ENCODE results near the gene CFLAR. TPM values are rescaled to one million over a fixed set of nuclear protein-coding genes. Genes with fewer than 3 reads are reported as not detected.
A peak's percentile ranks its signal among the peaks of the same experiment; 100 is the strongest.
"Not testable (repeated sequence)": the region's sequence is repeated elsewhere in the genome, so short reads cannot be mapped to it uniquely, and the experiment has no call there.

Gene CFLAR
- total RNA-seq, 1 donor from 2014 or later = 115 TPM

DNA sequence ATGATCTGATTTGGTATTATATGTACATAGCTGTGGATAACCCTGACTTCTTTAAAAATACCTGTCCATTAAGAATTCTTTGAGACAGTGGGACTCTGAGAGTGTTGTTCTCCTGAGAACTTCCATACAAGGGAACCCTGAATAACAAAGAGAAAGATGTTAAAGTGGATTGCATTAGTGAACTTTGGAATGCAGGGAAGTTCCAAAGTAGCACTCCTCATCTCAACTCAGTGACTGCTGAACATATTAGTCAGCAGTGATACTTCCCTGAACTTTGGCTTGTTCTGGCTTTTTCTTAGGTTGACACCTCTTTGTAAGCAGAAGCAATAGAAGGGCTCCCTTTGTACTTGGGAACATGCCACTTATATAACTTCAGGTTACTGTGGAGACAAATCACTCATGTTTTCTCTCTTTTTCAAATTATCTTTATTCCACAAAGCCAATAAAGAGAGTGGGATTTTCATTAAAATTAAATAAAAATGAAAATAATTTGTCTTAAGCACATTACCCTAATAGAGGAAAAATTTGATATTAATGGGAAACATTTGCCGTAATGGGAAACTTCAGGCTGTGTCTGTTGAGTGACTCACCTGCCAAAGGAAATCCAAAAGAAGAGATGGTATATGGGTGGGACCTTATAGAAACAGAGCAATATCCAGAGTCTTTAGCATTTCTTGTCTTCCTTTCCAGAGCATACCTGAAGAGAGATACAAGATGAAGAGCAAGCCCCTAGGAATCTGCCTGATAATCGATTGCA, 33.3 kb downstream of the CFLAR start:
- no peak for DNase-seq

GRCh38 chr2:201149821-201150165, 33.8 kb downstream of the CFLAR start:
- not testable (repeated sequence) for DNase-seq

GRCh38 chr2:201150454-201151020, 34.6 kb downstream of the CFLAR start:
- no peak for DNase-seq

DNA sequence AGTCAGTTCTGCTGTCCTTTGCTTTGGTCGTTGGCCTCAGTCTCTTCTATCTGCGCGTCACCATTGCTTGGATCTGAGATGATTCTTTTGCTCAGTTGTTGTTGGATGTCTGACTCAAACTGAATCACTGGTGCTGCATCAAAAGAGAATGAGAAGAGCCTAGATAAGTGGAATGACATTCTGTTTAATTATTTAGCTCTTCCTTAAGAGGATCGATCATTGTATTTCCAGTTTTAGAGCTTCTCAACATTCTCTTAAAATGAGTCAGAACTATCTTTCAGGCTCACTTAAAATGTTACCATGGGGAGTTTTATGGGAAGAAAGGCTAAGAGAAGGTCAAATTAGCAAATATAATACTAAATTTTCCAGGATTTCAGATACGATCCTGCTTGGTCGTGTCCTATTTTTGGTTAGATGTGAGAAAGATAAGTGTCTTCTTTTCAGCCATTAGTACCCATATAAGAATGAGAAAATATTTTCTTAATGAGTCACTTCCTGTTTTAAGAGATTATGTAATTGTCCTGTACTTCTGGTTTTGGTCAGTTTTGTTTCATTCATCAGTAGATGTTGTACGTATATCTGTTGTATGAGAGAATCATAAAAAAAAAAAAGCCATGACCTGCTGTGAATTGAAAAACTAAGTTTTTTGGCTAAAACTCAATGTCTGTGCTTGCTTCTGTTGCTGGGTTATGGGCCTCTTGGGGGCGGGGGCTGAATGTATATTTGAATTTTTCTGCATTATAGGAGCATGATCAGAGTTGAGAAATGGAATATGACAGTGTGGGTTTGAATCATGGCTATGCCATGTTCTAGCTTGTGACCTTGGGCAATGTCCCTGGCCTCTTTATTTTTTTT, 35.4 kb downstream of the CFLAR start:
- peak; percentile 17 for DNase-seq

DNA sequence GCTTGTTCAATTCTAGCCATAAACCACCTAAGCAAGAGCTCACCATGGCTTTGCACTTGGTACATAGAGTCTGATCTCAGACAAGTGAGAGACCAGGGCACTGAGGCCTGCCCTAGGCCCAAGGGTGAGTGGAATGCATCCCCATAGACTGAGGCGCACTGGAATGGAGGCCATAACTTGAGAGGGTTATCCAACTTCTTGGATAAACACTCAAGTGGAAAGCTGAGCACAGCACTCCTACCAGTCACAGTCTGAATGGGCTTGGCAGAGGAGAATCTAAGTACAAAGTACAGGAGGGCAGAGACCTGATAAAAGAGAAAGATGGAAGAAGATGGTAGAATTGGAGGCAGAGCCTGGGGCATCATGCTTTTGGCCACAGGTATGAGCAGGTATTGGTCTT, 36.6 kb downstream of the CFLAR start:
- DNase-seq = no peak

DNA sequence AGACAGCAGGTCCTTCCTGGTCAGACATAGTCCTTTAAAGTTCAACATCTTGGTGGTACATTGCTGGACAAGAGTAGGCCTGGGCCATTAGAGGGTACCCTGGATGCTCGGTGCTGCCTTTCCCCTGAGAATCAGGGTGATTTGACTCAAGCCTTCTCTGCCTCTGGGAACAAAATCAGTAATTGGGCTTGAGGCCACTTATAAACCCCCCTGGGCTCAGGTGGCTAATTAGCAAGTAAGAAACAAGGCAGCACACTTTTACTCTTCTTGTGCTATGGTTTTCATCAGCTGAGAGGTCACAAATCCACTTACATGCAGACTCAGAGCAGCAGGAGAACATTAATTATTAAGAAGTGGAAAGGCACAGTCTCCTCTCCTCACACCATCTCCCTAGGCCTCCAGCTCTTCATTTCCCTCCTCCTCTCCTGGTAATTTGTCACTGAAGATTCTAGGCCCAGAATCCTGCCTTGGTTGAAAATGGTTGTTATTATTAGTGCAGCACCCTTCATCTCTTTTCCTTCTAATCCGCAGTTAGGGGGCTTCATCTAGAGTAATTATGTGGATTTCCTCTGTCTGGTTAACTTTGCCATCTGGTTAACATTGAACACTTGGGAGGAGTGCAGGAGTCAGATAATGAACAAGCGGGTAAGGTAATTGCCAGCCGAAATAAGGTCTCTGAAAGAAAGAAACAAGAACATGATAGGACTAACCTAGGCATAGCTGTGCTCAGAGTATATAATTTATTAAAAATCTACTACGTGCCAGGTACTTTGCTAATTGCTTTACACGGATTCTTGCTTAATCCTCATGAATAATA, 37.2 kb downstream of the CFLAR start:
- no peak for DNase-seq

GRCh38 chr2:201154615-201155399, 38.8 kb downstream of the CFLAR start:
- no peak for DNase-seq

DNA sequence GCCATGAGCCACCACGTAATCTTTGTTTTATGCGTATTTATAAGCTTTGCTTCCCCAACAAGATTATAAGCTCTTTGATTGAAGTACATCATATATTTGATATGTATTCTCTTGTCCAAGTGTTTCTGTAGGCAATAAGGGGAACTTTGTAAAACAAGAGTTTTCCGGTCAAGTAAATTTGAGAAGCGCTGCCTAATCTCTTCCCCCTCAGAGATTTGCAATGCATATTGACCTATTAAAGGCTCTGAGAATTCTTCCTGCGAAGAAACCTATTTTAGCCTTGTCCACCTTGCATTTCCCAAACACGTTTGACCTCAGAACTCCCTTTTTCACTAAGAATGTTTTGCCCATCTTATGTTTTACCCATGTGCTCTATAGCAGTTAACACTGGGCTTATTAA, 40.1 kb downstream of the CFLAR start:
- no peak for DNase-seq

GRCh38 chr2:201156640-201157039, 40.7 kb downstream of the CFLAR start:
- DNase-seq = no peak

- DNase-seq = no peak
Observed at GRCh38 chr2:201157694-201158093, 41.7 kb downstream of the CFLAR start.

DNA sequence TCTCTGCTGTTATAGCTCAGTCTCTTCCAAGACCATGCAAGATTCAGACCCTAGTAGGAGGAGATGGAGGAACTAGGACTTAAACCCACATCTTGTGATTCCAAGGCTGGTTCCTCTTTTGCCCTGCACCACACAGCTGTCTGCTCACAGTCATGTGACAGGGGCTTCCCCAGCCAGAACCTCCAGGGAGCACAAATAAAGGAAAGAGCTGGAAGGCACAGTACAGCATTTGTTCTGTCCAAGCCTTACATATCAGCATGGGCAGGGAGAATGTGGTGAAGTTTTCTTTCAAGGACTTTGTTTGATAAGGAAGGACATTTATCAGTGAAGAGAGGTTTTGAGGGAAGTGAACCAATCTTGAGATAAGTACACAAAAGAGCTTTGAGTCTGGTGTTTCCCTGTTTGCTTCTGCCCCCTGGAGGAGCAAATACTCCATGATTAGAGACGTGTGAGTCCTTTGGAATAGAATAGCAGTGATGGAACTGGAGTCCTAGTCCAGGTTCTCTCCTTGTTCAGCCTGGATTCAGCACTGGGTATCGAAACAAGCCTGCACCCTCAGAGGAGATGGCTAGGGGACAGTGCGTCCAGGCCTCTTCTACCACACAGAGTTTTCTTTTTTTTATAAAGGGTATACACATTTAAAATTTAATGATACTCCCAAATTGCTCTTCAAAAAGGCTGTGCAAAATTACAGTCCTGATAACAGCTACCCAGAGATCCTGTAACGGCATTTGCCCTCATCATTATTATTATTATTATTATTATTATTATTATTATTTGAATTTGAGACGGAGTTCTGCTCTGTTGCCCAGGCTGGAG, 42.4 kb downstream of the CFLAR start:
- DNase-seq = peak; percentile 69

DNA sequence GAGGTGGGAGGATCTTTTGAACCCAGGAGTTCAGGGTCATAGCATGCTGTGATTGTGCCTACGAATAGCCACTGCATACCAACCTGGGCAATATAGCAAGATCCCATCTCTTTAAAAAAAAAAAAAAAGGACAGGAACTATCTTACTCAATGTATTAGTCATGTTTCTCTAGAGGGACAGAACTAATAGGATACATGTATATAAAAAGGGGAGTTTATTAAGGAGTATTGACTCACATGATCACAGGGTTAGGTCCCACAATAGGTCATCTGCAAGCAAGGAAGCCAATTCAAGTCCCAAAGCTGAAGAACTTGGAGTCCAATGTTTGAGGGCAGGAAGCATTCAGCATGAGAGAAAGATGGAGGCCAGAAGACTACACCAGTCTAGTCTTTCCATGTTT, 48.2 kb downstream of the CFLAR start:
- no peak for DNase-seq

DNA sequence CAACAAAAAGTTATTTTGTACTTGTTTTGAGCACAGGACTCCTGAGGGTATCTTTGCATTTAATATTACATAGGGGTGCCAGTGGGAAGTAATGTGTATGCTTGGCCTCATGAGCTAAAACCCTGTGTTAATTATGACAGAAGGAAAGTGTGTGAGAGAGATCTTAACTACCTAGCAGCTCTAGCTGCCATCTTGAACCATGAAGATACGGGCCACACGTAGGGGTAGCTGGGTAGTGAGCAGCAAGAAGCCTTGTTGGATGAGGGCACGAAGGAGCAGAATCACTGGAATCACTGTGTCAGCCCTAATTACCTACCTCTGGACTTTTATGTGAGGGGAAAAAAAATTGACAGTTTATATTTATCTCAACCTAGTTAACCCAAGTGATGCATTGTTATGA, 51.6 kb downstream of the CFLAR start:
- no peak for DNase-seq

DNA sequence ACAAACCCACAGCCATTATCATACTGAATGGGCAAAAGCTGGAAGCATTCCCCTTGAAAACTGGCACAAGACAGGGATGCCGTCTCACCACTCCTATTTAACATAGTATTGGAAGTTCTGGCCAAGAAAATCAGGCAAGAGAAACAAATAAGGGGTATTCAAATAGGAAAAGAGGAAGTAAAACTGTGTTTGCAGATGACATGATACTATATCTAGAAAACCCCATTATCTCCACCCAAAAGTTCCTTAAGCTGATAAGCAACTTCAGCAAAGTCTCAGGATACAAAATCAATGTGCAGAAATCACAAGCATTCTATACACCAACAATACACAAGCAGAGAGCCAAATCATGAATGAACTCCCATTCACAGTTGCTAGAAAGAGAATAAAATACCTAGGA, 52.5 kb downstream of the CFLAR start:
- DNase-seq = not testable (repeated sequence)

DNA sequence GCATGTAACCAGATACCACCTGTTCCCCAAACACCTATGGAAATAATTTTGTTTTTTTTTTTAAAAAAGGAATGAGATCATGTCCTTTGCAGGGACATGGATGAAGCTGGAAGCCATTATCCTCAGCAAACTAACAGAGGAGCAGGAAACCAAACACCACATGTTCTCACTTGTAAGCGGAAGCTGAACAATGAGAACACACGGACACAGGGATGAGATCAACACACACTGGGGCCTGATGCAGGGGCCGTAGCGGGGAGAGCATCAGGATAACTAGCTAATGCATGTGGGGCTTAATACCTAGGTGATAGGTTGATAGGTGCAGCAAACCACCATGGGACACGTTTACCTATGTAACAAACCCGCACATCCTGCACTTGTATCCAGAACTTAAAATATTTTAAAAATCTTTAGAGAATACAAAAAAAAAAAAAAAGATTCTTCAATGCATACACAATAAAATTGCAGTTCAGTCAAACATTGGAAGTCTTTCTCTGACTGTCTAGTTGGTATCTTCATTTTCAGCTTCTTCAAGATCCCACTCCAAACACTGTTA, 55.4 kb downstream of the CFLAR start:
- DNase-seq = peak; percentile 30

- no peak for DNase-seq
Observed at GRCh38 chr2:201172279-201172678, 56.3 kb downstream of the CFLAR start.

DNA sequence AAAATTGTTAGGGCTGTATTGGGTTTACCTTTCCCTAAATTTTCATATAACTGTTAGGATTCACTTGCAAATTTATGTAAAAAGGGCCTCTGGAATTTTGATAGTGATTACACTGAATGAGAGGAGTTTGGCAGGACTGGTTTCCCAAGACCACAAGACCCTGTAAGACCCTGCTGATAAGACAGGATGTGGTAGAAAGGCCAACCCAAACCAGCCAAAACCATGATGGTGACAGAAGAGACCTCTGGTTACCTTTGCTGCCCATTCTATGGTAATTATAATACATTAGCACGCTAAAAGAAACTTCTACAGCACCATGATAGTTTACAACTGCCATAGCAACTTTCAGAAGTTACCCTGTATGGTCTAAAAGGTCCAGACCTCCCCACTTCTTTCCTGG, 58.7 kb downstream of the CFLAR start:
- no peak for DNase-seq

DNA sequence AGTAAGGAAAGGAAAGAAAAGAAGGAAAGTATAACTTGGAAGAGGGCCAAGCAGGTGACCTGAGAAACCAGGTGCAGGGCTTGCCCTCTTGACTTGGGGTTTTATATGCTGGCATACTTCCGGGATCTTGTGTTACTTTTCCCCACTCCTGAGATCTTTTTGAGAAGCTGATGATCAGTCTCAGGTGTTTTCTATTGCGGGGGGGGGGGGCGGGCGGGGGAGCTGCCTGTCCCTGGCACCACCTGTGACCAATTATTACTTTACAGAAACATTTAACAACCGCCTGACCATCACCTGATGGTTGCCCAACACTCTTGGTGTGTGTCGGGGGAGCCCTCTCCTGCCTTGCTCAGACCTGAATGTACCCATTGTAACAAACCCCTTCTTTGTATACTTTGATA, 60.1 kb downstream of the CFLAR start:
- no peak for DNase-seq

DNA sequence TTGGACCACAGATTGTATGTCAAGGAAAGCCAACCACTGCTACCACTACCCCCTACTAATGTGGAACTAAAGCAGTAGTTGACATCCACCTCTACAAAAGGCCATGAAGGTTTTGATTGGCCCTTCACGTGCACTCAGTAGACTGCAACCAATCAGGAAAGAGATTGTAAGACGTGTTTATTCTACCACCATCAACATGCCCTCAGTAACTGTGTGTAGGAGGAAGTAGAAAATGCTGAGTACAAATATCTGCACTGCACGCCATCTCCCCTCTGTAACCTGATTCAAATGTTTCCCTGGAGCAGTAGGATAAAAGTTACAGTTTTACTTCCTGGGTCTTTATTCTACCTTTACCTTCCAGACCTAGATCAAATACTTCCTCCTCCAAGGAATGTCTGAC, 64.0 kb downstream of the CFLAR start:
- DNase-seq = no peak

- peak; percentile 64 for DNase-seq
Observed at GRCh38 chr2:201182650-201183364, 66.8 kb downstream of the CFLAR start, which contains the start of gene CASP10. CASP10 (plus strand) TSS chr2:201183141; CDS start chr2:201185778, 2,637 bp downstream.

Data from skin of body (tissue), 2 donors.